Right renal pelvis (tissue), 4 donors: ENCODE results near the gene ART1. TPM values are rescaled to one million over a fixed set of nuclear protein-coding genes. Genes with fewer than 3 reads are reported as not detected.
"Not testable (repeated sequence)": the region's sequence is repeated elsewhere in the genome, so short reads cannot be mapped to it uniquely, and the experiment has no call there.

Experiments
- DNase-seq, 4 donors: peaks; one replicate each; pipeline ENCODE4 v3.0.0-alpha.2; 2013; ENCODE audit warnings: low read depth in 4 of 4, low spot score in 3 of 4, missing footprints in 1 of 4
- polyA plus RNA-seq, 4 donors: library from polyadenylated mRNA; unstranded; fragments of 120-200 nt; gene quantifications; one replicate each; pipeline ENCODE4 v1.2.1, GENCODE V29; 2013; ENCODE audit not compliant: insufficient read length in 4 of 4

Gene ART1
- under 1 TPM in 3 of 4 donors, not detected in 1; 0.10 to 0.19 (median 0.16) TPM for polyA plus RNA-seq

DNA sequence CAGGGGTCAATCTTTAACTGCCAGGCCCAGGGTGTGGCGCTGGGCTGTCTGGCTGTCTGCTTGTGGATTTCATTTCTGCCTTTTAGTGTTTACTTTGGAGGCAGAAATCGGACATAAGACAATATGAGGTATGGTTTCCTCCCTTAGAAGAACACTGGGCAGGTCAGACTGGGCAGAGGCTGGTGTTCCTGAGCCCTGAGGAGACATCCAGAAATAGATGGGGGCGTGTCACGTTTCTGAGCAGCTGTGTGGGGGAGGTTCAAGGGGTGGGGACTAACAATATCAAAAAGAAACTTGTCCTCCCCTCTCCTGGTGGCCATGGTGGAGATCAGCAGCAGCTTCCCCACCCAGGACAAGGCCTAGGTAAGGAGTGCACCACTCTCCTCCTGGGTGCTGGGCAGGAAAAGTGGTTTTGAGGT is at the start of gene ART1:
Gene ART1 (plus strand): TSS at position 312 of the 419 bp plus-strand sequence. CDS start 14,086 bp downstream, outside the sequence.
- DNase-seq: no peak

DNA sequence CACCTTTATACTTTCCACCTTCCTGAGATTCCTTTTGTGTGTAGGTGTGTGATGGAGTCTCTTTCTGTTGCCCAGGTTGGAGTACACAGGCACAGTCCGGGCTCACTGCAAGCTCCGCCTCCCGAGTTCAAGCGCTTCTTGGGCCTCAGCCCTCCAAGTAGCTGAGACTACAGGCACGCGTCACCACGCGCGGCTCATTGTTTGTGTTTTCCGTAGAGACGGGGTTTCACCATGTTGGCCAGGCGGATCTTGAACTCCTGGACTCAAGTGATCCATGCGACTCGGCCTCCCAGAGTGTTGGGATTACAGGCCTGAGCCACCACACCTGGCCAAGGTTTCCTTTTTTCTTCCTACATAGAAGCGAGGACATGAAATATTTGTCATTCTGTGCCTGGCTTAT is 47.2 kb upstream of the ART1 start:
- DNase-seq: not testable (repeated sequence)

- DNase-seq: not testable (repeated sequence)
Observed at GRCh38 chr11:3600201-3600600, 44.7 kb upstream of the ART1 start.

DNA sequence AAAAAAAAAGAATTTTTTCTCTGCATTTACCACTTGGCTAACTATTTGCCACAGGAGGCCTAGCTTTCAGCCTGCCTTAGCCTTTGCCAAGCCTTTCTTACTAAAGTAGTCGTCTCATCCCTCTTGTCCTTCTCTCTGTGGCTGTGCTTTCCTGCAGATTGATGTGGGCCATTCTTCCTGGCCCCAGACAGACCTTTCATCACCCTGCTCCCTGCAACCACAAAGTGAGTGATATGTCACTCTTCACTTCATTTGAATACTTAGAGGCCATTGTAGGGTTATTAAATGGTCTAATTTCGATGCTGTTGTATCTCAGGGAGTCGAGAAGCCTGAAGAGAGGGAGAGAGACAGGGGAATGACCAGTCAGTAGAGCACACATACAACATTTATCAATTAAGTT is 40.8 kb upstream of the ART1 start:
- DNase-seq: no peak

DNA sequence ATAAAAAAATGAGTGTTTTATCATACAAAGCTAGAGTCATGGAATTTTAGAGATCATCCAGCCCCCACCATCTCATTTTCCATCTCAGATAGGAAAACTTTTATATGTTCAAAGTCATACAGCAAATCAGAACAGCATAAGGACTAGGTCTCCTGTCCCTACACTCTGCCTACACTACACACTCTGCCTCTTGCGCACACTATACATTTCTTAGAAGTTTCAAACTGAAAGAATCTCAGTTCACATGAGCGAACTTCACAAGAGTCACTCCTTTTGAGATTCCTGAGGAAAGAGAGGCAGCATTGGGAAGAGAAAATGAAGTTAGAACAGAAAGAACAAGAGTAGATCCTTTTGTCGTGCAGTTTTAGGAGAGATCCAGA is 39.7 kb upstream of the ART1 start:
- DNase-seq: no peak

DNA sequence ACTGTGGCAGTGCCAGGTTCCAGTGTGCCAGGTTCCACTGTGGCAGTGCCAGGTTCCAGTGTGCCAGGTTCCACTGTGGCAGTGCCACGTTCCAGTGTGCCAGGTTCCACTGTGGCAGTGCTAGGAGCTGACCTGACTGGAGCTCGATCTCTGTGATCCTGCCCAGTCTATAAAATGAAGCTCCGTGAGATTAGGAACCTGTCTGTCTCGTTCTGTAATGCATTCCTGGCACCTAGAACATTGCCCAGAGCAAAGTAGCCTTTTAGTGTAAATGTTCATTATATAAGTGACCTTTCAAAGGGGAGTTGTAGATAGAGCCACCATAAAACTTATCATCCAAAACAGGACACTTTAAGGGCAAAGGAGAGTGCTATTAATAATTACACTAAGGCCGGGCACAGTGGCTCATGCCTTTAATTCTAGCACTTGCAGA is 39.1 kb upstream of the ART1 start:
- DNase-seq: no peak

GRCh38 chr11:3609416-3610265 is 35.3 kb upstream of the ART1 start:
- peak in 2 of 4 donors; percentile 26 to 35 for DNase-seq

- DNase-seq: no peak
Observed at GRCh38 chr11:3610846-3611245, 34.1 kb upstream of the ART1 start.

- no peak for DNase-seq
Observed at GRCh38 chr11:3611976-3612678, 32.8 kb upstream of the ART1 start.

DNA sequence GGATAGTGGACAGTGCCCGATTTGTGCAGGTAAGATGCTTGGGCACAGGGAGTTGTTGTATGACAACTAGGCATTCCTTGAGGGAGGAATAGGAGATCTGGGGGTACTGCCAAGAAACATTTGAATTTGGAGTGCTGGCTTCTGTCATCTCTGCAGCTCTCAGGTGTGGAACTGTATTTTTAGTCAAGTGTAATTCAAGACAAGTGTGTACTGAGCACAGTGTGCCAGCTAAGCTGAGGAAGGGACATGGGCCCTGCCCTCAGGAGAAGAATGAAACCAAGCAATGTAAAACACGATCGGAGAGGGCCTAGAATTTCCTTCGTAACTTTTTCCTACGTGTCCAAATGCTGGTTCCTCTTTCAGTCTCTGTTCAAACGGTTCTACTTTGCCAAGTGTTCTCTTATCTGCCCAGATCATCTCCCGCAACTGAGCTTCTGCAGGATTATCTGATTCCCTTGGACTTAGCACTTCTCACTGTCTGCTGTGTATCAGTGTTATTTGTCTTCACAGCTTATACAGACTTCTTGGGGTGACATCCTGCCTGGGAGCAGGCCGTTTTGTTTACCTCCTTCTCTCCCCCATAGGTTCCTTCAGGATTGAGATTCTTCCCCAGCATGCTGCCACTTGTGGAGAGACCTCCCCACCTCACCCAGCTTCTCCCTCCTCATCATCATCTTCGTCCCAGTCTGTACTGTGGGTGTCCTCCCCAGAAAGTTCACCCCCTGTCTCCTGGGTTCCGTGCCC is 30.8 kb upstream of the ART1 start:
- DNase-seq: no peak

DNA sequence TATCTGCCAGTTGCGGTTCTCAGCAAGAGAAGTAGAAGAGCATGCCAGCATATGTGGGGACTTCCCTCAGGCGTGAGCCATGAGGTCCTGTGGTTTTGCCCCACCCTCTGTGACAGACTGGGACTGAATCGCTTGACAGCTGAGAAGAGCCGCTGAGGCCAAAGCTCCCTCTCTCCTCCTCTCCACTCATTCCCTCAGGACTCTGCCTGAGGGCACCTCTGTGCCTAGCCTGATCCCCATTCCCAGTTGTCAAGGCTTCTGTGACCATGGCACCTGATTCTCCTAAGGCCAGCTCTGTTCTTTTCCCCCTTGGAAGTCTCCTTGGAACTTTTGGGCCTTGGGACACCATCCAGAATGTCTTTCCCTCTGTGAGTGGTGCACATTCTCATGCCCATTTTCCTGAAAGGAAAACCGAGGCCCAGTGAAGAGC is 30.2 kb upstream of the ART1 start:
- no peak for DNase-seq

DNA sequence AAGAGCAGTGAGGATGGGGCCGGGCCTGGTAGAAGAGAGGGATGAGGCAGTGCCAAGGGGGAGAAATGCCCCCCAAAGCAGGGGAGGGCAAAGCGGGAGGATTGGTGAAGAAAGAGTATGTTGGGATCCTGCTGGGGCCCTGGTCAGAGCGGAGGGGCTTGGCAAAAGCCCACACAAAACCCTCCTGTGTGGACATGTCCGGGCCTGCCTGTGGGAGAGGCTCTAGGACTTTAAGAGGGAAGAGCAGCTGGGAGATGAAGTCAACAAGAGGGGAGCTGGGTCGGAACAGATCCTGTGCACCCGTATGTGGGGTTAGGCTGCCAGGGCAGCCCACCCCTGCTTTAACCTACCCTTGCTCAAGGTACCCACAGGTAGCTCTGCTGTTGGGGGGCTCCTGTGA is 28.9 kb upstream of the ART1 start:
- DNase-seq: no peak

- DNase-seq: no peak
Observed at GRCh38 chr11:3616721-3617460, 28.0 kb upstream of the ART1 start.

GRCh38 chr11:3617990-3618389 is 26.9 kb upstream of the ART1 start:
- no peak for DNase-seq

- no peak for DNase-seq
Observed at GRCh38 chr11:3622521-3622920, 22.4 kb upstream of the ART1 start.

- no peak for DNase-seq
Observed at GRCh38 chr11:3623121-3623520, 21.8 kb upstream of the ART1 start.

DNA sequence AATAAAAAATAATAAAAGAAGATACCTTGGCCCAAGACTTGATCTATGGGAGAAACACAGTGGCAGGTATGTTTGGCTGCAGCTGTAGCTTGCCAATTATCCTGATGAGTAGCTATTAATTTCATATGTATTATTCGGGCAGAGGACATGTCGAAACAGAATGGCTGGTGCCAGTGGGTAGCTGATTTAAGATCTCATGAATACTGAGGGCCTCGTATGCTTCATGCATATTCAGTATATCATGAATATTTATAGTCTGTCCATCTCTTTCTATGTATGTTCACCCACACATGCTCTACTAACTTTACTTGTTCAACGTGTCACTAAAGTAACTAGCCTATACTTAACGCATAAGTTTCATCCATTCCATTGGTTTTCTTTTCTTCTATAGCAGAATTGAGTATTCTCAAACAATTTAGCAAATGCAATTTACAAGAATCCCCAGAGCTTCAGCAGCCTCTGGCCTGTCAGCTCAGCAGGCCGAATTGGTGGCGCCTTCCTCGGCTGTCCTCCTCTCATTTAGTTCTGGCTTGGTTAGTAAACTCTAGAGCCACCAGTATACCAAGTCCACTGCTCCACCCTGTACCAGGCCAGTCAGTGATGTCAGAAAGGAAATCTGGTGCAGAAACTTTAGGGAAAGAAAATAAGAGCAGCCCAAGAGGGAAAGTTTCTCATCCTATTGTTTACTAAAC is 21.0 kb upstream of the ART1 start:
- DNase-seq: no peak

DNA sequence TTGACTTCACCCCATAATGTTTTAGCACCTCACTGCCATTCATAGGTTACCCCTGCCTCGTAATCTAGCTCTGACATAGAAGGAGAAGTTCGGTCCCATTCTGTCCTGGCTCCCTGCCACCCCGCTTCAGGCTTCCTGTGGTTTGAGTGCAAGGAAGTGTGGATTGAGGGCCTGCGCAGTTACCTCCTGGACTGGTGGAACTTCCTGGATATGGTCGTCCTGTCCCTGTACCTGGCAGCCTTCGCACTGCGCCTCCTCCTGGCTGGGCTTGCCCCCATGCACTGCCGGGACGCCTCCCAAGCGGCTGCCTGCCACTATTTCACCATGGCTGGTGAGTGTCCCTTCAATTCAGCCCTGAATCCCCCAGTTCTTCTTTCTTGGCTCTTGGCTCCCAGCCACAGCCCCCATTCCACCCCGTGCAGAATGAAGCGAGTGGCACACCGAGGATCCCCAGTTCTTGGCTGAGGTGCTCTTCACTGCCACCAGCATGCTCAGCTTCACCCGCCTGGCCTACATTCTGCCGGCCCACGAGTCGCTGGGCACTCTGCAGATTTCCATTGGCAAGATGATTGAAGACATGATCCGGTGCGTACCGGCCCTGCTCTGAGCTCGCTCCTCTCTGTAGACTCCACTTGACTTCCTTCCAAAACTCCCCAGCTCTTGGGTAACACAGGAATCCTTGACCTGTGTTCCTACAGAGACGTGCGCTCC is 18.5 kb upstream of the ART1 start:
- no peak for DNase-seq

GRCh38 chr11:3627291-3627690 is 17.6 kb upstream of the ART1 start:
- no peak for DNase-seq
